Breast epithelium (tissue), 3 donors: ENCODE measurements around the gene FOSL1.

ENCODE experiments used
- POLR2A ChIP-seq: fragments of 450-650 bp; IDR thresholded peaks from one replicate; pipeline ENCODE4 v1.6.1; 2016; ENCODE audit warnings: antibody characterized with exemption, mild to moderate bottlenecking, moderate library complexity
- TF ChIP-seq, protein P1 (sequence below), 3 donors: fragments of 450-650 bp; IDR thresholded peaks; one replicate each; pipeline ENCODE4 v1.5.1; 2016 to 2017; ENCODE audit warnings: antibody characterized with exemption in 3 of 3, mild to moderate bottlenecking in 3 of 3, moderate library complexity in 3 of 3

DNA sequence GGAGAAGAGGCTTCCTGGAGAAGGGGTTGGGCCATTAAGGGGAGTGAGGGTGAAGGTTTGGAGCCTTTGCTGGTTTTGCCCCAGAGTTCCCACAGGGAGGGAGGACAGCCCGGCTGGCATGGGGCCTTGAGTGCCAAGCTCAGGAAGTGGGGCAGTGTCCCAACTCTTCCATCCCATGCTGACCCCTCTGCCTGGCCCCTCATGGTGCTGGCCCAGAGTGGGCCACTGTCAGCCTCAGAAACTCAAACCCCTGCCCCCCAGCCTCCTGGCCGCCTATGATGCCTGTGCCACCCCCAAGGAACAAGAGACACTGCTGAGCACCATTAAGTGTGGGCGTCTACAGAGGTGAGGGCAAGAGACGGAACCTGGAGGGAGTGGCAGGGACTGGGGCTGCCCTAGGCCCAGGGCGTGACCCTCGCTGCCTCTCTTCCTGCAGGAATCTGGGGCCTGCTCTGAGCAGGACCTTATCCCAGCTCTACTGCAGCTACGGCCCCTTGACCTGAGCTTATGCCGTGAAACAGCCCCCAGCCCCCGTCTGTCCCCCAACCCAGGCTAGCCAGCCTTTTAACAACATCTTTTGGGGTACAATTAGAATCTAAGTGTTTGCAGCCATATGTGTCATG is 34.5 kb downstream of the FOSL1 start:
- TF ChIP-seq, protein P1, sequence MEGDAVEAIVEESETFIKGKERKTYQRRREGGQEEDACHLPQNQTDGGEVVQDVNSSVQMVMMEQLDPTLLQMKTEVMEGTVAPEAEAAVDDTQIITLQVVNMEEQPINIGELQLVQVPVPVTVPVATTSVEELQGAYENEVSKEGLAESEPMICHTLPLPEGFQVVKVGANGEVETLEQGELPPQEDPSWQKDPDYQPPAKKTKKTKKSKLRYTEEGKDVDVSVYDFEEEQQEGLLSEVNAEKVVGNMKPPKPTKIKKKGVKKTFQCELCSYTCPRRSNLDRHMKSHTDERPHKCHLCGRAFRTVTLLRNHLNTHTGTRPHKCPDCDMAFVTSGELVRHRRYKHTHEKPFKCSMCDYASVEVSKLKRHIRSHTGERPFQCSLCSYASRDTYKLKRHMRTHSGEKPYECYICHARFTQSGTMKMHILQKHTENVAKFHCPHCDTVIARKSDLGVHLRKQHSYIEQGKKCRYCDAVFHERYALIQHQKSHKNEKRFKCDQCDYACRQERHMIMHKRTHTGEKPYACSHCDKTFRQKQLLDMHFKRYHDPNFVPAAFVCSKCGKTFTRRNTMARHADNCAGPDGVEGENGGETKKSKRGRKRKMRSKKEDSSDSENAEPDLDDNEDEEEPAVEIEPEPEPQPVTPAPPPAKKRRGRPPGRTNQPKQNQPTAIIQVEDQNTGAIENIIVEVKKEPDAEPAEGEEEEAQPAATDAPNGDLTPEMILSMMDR (IDR thresholded peaks at IDR 0.05), result no peak
- no peak for TF ChIP-seq POLR2A
